ENCODE results near the gene EPS8.

GRCh38 chr12:15733136-15733535, 56.1 kb downstream of the EPS8 start:
- TF ChIP-seq CTCF (conservative IDR thresholded peaks at IDR 0.05; ENCODE audit: low read length) (no peak), EZH2phosphoT487 (IDR thresholded peaks at IDR 0.05; ENCODE audit: borderline replicate concordance) (no peak)
